GM12874 (cell line): ENCODE data around the gene BTRC.

ENCODE experiments used
- CTCF ChIP-seq: IDR thresholded peaks from 2 replicates; pipeline ENCODE4 v1.5.1; 2011; ENCODE audit warnings: low read depth, mild to moderate bottlenecking, control low read depth, low read length, moderate library complexity; ENCODE audit not compliant: insufficient read depth

BTRC gene

GRCh38 chr10:101373063-101373462 lies 19.1 kb downstream of the BTRC start:
- TF ChIP-seq CTCF = no peak

GRCh38 chr10:101375076-101375475 lies 21.1 kb downstream of the BTRC start:
- no peak for TF ChIP-seq CTCF

GRCh38 chr10:101379663-101380352 lies 25.8 kb downstream of the BTRC start:
- no peak for TF ChIP-seq CTCF

- no peak for TF ChIP-seq CTCF
Observed at GRCh38 chr10:101380353-101381017, 26.5 kb downstream of the BTRC start.

GRCh38 chr10:101385866-101386658 lies 32.1 kb downstream of the BTRC start:
- TF ChIP-seq CTCF = no peak

- no peak for TF ChIP-seq CTCF
Observed at GRCh38 chr10:101386659-101387259, 32.8 kb downstream of the BTRC start.
